Measurements from ENCODE around the gene MSI2.
A peak's percentile ranks its signal among the peaks of the same experiment; 100 is the strongest.
"Not testable (repeated sequence)": the region's sequence is repeated elsewhere in the genome, so short reads cannot be mapped to it uniquely, and the experiment has no call there.

The MSI2 gene

GRCh38 chr17:57489321-57489720 lies 233.0 kb downstream of the MSI2 start:
- no peak for DNase-seq

- no peak for DNase-seq
Measured at GRCh38 chr17:57490111-57490845, 234.0 kb downstream of the MSI2 start.

GRCh38 chr17:57490890-57491289 lies 234.6 kb downstream of the MSI2 start:
- DNase-seq = no peak

DNA sequence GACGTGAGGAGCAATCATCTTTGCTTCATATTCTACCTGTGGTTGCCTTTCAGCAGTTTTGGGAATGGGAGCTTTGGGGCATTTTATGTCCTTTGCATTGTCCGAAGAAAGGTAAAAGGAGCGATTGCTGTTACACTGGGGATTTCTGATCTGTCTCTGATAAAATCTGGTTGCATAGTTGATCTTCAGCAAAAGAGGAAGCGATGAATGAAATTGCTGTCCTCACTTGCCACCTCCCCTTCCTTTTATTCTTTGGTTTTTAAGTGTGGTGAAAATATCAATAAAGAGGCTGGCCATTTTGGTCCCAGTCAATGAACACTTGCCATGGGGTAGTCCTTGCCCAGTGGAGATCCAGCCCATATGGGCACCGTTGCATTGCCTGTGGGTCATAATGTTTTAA lies 236.8 kb downstream of the MSI2 start:
- peak; percentile 62 for DNase-seq

- DNase-seq = no peak
Measured at GRCh38 chr17:57493625-57494024, 237.3 kb downstream of the MSI2 start.

- DNase-seq = no peak
Measured at GRCh38 chr17:57494443-57494842, 238.1 kb downstream of the MSI2 start.

GRCh38 chr17:57495771-57496170 lies 239.4 kb downstream of the MSI2 start:
- DNase-seq = no peak

DNA sequence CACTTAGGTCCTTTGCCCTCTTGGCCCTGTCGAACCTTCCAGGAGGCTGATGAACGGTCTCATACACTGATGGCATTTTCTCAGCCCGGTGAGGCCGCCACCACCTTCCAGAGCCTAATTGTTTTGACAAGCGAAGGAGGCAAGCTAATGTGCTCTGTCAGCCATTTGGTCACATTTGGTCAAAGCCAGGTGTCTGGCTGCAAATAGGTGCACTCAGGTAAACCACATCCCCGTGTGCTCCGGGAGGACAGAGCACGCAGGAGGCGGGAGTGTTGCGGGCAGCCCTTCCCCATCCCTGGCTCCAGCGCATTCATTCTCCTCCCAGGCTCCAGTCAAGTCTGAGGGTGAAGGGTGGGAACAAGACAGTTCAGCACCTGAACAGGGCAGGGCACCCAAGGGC lies 240.1 kb downstream of the MSI2 start:
- no peak for DNase-seq

GRCh38 chr17:57498443-57498842 lies 242.1 kb downstream of the MSI2 start:
- DNase-seq = no peak

- not testable (repeated sequence) for DNase-seq
Measured at GRCh38 chr17:57499221-57499620, 242.9 kb downstream of the MSI2 start.

DNA sequence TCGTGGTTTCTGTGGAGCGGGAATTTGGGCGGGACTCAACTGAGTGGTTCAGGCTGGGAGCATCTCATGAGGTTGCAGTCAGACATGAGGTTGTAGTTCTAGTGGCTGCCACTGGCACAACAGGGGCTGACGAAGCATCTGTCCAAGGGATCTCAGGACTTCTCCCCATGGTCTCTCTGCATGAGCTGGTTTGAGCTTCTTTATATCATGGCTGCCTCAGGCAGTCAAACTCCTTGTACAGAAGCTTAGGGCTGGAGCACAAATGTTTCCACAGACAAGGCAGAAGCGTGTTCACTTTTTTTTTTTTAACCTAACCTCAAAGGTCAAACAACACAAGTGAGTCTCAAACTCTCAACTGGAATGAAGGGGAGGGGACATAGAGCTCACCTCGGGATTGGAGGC lies 243.3 kb downstream of the MSI2 start:
- DNase-seq = peak; percentile 52

- no peak for DNase-seq
Measured at GRCh38 chr17:57501016-57501415, 244.7 kb downstream of the MSI2 start.

GRCh38 chr17:57502022-57502421 lies 245.7 kb downstream of the MSI2 start:
- DNase-seq = no peak

DNA sequence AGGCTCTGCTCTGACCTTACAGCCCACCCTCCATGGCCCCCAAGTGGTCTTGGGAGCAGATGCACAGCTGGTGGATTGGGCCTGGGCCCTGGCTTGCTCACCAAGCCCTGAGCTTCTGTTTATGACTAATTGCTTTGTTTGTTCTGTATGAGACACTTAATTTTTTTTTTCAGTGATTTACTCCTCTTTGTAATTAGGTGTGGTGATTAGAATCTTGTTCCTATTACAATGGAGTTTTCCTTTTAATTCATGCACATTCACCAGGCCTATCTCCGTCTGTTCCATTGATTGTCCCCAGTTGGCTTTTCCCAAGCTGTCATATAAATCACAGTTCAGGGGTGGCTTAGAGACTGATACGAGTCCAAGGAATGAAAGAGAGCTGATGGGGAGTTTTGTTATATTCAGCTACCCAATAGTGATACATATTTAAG lies 246.5 kb downstream of the MSI2 start:
- DNase-seq = no peak

DNA sequence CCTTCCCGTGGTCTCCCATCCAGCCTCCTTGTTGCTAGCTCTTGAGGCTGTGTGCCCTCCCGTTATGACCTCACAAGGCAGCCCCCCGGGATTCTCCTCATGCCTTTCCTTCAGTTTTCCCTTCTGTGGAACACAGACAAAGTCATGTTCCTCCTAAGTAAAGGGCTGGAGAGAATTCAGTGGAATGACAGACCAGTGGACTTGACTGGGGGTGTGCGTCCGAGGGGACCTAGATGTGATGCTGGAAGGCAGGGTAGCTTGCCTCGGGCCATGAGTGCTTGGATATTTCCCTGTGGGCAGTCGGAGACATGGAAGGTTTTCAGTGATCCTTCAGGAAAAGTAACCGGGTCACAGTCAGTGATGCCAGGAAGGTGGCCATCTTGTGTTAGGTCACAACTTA lies 247.9 kb downstream of the MSI2 start:
- no peak for DNase-seq

- DNase-seq = no peak
Measured at GRCh38 chr17:57505841-57506773, 249.8 kb downstream of the MSI2 start.

DNA sequence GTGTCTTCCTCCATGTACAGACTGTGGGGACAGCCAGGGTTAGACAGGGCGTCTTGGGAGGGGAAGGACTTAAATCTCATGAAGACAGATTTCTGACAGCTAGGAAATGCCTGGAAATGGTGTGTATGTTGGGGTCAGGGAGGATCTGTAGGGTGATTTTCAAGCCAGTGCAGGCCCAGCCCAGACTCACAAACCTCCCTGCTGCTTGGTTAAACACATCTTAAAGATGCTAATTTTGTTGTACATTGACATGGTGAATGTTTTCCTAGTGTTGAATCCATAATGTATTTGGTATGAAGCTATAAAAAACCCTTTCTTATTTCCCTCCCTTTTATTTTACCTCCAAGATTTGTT lies 250.4 kb downstream of the MSI2 start:
- no peak for DNase-seq

DNA sequence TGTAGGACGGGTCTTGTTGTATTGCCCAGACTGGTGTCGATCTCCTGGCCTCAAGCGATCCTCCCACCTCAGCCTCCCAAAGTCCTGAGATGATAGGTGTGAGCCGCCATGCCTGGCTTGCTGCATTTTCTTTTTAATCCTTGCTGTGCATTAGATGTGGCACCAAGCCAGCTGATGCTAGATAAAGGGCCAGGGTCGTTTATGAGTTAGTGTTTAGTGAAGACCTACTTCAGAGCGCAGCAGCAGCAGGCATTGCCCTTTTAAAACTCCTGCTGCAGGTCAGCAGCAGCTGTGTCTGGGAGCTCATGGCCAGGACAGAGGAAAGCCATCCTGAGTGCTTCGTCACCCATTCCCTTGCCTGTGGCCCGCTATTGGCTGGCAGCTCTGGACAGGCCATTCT lies 251.5 kb downstream of the MSI2 start:
- DNase-seq = no peak

DNA sequence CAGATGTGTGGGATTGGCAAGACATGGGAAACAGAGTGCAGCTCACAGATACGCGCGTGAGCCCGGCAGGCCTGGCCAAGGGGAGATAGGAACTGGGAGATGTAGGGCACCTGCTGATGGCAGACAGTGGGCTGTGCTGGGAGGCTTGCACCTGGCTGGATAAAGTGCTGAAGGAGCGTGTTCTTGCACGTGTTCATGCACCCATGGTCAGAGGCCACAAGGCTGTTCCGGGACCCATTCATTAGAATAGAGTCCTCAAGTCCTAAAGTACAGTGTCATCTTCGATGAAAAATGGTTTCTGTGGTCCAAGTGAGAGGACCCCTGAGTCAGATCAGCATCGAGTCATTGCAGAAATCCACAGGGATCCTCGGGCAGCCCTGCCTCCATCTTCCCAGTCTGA lies 252.3 kb downstream of the MSI2 start:
- no peak for DNase-seq

- no peak for DNase-seq
Measured at GRCh38 chr17:57511475-57512123, 255.3 kb downstream of the MSI2 start.

DNA sequence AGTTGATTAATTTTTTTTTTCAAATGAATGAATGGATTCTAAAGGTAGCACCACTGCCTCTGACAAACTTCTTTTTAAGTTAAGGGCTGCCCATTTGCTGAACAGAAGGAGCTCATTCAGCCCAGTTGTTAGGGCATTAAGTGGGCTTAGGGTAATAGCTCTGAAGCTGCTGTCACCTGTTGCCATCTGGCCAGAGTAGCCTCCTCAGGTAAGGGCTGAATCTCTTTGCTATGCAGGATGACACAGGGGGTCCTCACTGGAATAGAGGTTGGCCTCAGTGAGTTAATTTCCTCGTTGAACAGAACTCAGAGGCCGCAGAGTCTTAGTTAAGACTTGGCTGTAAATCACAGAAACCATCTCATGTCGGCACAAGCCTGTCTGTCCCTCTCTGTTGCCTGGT lies 255.9 kb downstream of the MSI2 start:
- no peak for DNase-seq

DNA sequence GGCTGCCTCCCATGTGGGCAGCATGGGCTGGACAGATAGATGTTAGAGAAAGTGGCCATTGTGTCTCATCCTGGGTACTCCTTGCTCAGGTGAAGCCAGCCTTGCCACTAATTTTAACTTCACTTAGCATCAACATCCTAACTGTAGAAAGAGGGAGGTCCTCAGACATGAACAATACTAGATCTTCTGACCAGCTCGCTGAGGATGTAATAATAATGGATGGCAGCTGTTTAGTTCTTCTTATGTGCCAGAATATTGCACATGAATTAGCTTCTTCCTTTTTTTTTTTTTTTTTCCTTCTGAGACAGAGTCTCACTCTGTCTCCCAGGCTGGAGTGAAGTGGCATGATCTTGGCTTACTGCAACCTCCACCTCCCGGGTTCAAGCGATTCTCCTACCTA lies 256.4 kb downstream of the MSI2 start:
- DNase-seq = no peak

- no peak for DNase-seq
Measured at GRCh38 chr17:57513569-57513968, 257.2 kb downstream of the MSI2 start.

GRCh38 chr17:57514614-57515013 lies 258.3 kb downstream of the MSI2 start:
- DNase-seq = no peak
